ENCODE measurements around the gene HAP1.
"Not testable (repeated sequence)": the region's sequence is repeated elsewhere in the genome, so short reads cannot be mapped to it uniquely, and the experiment has no call there.

The HAP1 gene

GRCh38 chr17:41691031-41691777, 43.2 kb downstream of the HAP1 start:
- DNase-seq (ENCODE audit: low read depth in 2 of 2) = no peak

- no peak for DNase-seq (ENCODE audit: low read depth in 2 of 2)
Measured at GRCh38 chr17:41690497-41690896, 43.9 kb downstream of the HAP1 start.

DNA sequence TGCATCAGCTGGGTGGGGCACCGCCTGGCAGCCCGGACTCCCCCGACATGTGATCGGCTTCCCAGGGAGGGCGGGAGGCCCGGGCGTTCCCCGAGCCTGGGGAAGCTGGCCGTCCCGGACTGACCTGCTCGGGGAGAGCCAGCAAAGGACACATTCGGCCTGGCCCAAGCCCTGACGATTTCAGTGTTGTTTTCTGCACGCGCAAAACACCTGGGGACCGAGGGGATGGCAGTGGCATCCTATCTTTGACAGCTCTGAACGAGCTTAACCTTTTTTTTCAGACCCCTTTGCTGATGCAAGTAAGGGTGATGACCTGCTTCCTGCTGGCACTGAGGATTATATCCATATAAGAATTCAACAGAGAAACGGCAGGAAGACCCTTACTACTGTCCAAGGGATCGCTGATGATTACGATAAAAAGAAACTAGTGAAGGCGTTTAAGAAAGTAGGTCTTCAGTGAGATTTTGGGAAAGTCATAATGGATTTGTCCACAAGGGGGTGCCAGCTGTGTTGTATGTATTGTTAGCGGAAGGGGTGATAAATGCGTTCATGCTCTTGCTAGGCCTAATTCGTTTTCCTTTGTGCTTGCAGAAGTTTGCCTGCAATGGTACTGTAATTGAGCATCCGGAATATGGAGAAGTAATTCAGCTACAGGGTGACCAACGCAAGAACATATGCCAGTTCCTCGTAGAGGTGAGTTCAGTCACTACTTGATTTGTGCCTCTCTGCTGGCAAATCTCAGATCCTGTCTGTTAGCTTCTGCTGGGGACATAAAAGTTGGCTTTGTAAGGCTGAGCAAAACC, 44.7 kb downstream of the HAP1 start:
- peak in 1 of 2 experiments; percentile 45 for DNase-seq (ENCODE audit: low read depth in 2 of 2)

GRCh38 chr17:41688641-41689496, 45.6 kb downstream of the HAP1 start, which contains the start of gene EIF1:
Gene EIF1 (plus strand): TSS chr17:41688885. CDS start chr17:41689039, 154 bp downstream.
- peak; percentile 99 for DNase-seq (ENCODE audit: low read depth in 2 of 2)

GRCh38 chr17:41687828-41688640, 46.4 kb downstream of the HAP1 start:
- no peak for DNase-seq (ENCODE audit: low read depth in 2 of 2)

DNA sequence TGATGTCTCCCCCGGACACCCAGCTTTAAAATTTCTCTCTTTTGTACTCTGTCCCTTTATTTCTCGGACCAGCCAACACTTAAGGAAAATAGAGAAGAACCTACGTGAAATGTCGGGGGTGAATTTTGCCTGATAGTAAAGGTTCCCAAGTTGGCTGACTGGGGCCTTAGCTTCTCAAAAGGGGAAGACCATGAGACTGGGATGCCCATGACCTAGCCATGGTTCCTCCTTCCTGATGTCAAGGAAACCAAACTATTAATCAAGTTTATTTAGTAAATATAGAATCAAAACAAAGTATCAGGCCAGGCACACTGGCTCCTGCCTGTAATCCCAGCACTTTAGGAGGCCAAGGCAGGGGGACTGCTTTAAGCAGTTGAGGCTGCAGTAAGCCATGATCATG, 48.2 kb downstream of the HAP1 start:
- no peak for DNase-seq (ENCODE audit: low read depth in 2 of 2)

GRCh38 chr17:41685753-41686152, 48.7 kb downstream of the HAP1 start:
- not testable (repeated sequence) for DNase-seq (ENCODE audit: low read depth in 2 of 2)

- DNase-seq (ENCODE audit: low read depth in 2 of 2) = no peak
Measured at GRCh38 chr17:41684035-41684434, 50.4 kb downstream of the HAP1 start.

DNA sequence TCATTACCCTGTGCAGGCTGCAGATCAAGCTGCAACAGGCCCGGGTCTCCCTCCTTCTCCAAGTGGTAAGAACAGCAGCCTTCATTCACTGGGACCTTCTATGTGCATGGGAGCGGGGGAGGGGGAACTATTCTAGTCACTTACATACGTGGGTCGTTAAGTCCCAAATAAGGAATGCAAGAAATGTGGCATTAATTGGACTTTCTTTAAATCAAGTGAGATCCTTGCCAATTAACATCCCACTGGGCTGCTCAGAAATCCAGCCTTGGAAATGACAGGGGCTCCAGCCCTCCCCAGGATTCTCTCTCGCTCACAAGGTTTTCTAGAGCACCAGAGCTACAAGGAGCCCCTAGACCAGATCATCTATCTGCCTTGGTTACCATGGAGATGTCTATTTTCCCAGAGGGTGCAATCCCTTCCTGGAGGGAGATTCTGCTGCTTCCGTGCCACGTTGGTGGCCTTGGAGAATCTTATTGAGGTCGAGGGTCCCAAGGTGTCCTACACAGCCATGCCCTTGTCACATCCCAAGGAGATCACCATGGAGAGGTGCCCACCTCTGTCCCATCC, 50.9 kb downstream of the HAP1 start:
- DNase-seq (ENCODE audit: low read depth in 2 of 2) = no peak

GRCh38 chr17:41682631-41683030, 51.8 kb downstream of the HAP1 start:
- no peak for DNase-seq (ENCODE audit: low read depth in 2 of 2)

DNA sequence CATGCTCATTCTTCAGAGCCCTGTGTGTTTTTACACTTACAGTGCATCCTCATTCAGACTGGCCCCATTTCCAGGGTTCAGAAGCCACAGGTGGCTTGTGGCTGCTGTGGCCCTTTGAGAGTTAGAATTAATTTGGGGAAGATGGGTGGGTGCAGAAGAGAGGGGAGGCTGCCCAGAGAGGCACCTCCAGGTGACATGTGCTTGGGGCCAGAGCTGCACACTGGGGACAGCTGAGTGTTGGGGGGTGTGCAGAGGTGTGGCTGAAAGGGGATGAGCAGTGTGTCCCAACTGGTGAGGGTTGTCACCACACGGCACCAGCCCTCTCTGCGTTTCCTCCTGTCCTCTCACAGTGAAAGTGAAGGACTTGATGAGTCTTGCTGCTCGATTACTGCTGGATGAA, 52.7 kb downstream of the HAP1 start:
- no peak for DNase-seq (ENCODE audit: low read depth in 2 of 2)

- DNase-seq (ENCODE audit: low read depth in 2 of 2) = no peak
Measured at GRCh38 chr17:41680426-41681040, 53.9 kb downstream of the HAP1 start.

DNA sequence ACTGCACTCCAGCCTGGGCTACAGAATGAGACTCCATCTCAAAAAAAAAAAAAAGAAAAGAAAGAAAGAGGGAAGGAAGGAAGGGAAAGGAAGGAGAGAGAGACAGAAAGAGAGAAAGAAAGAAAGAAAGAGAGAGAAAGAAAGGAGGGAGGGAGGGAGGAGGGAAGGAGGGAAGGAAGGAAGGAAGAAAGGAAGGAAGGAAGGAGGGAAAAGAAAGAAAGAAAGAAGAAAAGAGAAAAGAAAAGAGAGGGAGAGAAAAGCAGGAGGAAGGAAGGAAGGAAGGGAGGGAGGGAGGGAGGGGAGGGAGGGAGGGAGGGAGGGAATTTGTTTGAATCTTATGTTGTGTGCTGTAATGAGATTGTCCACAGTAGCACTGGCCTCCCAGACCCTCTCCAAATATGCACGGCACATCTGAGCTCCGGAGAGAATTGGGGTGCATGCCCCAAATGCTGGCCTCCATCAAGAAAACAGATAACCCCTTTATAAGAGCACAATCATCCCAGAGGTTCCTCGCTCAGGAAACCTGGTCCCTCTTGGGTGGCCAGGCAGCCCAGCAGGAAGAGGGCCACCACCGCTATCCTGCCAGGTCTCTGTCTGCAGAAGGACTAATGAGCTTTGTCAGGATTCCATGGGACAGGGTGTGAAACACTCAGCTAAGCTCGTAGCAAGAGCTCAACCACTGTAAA, 54.6 kb downstream of the HAP1 start:
- DNase-seq (ENCODE audit: low read depth in 2 of 2) = no peak

- DNase-seq (ENCODE audit: low read depth in 2 of 2) = no peak
Measured at GRCh38 chr17:41678907-41679739, 55.3 kb downstream of the HAP1 start.

DNA sequence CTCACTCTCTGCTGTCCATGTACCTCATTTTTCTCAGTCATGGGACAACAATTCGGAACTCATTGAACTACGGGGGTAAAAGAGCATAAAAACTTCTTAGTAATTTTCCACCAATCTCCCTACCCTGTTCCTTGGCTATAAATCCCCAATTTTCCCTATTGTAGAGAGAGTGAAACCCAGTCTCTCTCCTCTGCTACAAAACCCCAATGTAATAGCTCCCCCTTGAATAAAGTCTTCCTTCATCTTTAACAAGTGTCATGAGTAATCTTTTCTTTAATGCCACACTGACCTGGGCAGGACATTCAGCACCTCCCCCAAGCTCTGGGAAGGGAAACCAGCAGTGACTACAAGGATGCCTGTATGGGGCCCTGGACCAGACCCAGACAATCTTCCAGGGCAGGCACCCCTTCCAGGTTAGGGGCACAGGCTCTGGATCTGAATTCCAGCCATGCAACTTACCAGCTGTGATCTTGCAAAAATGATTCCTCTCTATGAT, 56.0 kb downstream of the HAP1 start:
- no peak for DNase-seq (ENCODE audit: low read depth in 2 of 2)

- no peak for DNase-seq (ENCODE audit: low read depth in 2 of 2)
Measured at GRCh38 chr17:41676058-41676419, 58.4 kb downstream of the HAP1 start.

GRCh38 chr17:41675157-41676057, 59.0 kb downstream of the HAP1 start:
- not testable (repeated sequence) for DNase-seq (ENCODE audit: low read depth in 2 of 2)

Measured in fibroblast of skin of left biceps (primary cell).